Measurements from ENCODE around the gene PTPRQ.

DNA sequence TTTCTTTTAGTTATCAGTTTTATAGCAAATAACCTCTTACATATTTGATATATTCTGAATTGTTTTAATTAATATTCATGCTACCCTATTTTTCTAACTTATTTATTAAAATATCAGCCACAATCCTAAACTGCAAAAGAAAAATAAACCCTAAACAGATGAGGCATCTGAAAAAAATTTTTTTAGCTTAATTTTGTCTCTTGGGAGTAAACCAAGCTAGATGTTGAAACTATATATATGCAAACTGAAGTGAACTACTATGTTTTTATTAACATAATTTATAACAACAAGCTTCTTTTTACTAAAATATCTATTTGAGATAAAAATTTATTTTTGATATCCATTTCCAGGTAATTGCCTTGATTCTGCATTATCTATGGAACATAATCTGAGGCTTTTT is 87.6 kb downstream of the PTPRQ start:
- TF ChIP-seq POLR2A (IDR thresholded peaks at IDR 0.05), result no peak
- TF ChIP-seq POLR2AphosphoS5 (IDR thresholded peaks at IDR 0.05), result no peak
- TF ChIP-seq CTCF (IDR thresholded peaks at IDR 0.05), result no peak

Data from gastroesophageal sphincter (tissue), 3 donors.